Measurements from ENCODE around the gene GRID2IP.

DNA sequence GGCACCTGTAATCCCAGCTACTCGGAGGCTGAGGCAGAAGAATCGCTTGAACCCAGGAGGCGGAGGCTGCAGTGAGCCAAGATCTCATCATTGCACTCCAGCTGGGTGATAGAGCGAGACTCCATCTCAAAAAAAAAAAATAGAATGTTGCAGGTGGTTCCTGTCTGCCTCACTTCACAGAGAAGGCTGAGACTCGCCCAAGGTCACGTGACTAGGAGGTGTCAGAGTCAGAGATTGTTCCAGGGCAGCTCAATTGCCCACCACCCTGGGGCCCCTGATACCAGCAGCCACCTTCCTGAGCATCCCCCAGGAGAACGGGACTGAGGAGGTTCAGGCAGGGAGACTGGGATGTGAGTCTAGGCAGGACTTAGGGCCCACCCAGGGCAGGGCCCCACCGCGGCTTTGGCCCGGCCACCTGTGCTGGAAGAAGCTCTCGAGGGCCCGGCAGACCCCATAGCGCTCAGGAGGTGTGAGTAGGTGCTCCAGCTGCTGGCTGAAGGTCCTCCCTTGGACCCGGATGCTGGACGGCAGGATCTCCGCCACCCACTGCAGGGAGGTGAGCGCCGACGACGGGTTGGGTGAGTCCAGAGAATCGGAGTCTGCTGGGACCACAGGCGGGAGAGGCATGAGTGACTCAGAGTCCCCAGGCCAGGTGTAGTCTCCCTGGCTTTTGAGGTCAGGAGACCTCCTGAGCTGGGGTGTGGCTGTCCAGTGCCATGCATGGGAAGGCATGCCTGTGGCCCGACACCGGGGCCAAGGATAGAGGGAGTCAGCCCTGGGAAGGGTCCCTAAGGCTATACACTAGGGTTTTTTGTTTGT, 30.9 kb downstream of the GRID2IP start:
- TF ChIP-seq, protein P1, sequence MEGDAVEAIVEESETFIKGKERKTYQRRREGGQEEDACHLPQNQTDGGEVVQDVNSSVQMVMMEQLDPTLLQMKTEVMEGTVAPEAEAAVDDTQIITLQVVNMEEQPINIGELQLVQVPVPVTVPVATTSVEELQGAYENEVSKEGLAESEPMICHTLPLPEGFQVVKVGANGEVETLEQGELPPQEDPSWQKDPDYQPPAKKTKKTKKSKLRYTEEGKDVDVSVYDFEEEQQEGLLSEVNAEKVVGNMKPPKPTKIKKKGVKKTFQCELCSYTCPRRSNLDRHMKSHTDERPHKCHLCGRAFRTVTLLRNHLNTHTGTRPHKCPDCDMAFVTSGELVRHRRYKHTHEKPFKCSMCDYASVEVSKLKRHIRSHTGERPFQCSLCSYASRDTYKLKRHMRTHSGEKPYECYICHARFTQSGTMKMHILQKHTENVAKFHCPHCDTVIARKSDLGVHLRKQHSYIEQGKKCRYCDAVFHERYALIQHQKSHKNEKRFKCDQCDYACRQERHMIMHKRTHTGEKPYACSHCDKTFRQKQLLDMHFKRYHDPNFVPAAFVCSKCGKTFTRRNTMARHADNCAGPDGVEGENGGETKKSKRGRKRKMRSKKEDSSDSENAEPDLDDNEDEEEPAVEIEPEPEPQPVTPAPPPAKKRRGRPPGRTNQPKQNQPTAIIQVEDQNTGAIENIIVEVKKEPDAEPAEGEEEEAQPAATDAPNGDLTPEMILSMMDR (IDR thresholded peaks at IDR 0.05) = no peak
- TF ChIP-seq POLR2A (IDR thresholded peaks at IDR 0.05) = no peak

All from testis (tissue), 2 donors.